ENCODE measurements around the gene CALN1. TPM values are rescaled to one million over a fixed set of nuclear protein-coding genes. Genes with fewer than 3 reads are reported as not detected.

CALN1 gene
- total and polyA plus RNA-seq, 2 experiments from 2014 or later: 7.6 to 14.5 TPM

DNA sequence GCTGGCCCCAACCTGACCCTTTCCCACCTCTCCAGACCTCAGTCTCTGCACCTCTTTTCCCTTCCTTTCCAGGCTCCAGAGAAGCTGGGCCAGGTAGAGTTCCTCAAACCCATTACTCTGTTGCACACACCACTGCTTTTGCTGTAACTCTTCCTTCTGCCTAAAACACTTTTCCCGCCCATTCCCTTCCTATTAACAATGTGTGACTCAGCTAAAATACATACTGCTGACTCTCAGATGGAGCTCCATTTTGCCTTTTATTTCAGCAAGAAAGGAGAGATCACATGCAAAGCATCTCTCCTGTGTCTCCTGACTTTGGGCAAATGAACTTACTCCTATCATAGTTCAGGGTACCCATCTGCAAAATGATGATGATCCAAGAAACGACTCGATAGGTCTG is 201.0 kb downstream of the CALN1 start:
- TF ChIP-seq NANOG (IDR thresholded peaks at IDR 0.05; ENCODE audit: borderline replicate concordance) (no peak), EZH2 (IDR thresholded peaks at IDR 0.05; ENCODE audit: low read depth, unreplicated experiment) (no peak), STAT1 (IDR thresholded peaks at IDR 0.05; ENCODE audit: unreplicated experiment) (no peak), CREB1 (CRISPR knock-in tag; IDR thresholded peaks at IDR 0.05; ENCODE audit: low read depth) (no peak), EZH2phosphoT487 (IDR thresholded peaks at IDR 0.05; ENCODE audit: unreplicated experiment) (no peak), ZNF114 (CRISPR knock-in tag; IDR thresholded peaks at IDR 0.05) (no peak), ZNF331 (CRISPR knock-in tag; IDR thresholded peaks at IDR 0.05; ENCODE audit: low read depth) (no peak), POLR2AphosphoS5 (IDR thresholded peaks at IDR 0.05; ENCODE audit: low read depth) (no peak), JUNB (IDR thresholded peaks at IDR 0.05; ENCODE audit: unreplicated experiment) (no peak)
- TF ChIP-seq, protein P1, sequence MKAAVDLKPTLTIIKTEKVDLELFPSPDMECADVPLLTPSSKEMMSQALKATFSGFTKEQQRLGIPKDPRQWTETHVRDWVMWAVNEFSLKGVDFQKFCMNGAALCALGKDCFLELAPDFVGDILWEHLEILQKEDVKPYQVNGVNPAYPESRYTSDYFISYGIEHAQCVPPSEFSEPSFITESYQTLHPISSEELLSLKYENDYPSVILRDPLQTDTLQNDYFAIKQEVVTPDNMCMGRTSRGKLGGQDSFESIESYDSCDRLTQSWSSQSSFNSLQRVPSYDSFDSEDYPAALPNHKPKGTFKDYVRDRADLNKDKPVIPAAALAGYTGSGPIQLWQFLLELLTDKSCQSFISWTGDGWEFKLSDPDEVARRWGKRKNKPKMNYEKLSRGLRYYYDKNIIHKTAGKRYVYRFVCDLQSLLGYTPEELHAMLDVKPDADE (IDR thresholded peaks at IDR 0.05): no peak
- TF ChIP-seq, protein P2, sequence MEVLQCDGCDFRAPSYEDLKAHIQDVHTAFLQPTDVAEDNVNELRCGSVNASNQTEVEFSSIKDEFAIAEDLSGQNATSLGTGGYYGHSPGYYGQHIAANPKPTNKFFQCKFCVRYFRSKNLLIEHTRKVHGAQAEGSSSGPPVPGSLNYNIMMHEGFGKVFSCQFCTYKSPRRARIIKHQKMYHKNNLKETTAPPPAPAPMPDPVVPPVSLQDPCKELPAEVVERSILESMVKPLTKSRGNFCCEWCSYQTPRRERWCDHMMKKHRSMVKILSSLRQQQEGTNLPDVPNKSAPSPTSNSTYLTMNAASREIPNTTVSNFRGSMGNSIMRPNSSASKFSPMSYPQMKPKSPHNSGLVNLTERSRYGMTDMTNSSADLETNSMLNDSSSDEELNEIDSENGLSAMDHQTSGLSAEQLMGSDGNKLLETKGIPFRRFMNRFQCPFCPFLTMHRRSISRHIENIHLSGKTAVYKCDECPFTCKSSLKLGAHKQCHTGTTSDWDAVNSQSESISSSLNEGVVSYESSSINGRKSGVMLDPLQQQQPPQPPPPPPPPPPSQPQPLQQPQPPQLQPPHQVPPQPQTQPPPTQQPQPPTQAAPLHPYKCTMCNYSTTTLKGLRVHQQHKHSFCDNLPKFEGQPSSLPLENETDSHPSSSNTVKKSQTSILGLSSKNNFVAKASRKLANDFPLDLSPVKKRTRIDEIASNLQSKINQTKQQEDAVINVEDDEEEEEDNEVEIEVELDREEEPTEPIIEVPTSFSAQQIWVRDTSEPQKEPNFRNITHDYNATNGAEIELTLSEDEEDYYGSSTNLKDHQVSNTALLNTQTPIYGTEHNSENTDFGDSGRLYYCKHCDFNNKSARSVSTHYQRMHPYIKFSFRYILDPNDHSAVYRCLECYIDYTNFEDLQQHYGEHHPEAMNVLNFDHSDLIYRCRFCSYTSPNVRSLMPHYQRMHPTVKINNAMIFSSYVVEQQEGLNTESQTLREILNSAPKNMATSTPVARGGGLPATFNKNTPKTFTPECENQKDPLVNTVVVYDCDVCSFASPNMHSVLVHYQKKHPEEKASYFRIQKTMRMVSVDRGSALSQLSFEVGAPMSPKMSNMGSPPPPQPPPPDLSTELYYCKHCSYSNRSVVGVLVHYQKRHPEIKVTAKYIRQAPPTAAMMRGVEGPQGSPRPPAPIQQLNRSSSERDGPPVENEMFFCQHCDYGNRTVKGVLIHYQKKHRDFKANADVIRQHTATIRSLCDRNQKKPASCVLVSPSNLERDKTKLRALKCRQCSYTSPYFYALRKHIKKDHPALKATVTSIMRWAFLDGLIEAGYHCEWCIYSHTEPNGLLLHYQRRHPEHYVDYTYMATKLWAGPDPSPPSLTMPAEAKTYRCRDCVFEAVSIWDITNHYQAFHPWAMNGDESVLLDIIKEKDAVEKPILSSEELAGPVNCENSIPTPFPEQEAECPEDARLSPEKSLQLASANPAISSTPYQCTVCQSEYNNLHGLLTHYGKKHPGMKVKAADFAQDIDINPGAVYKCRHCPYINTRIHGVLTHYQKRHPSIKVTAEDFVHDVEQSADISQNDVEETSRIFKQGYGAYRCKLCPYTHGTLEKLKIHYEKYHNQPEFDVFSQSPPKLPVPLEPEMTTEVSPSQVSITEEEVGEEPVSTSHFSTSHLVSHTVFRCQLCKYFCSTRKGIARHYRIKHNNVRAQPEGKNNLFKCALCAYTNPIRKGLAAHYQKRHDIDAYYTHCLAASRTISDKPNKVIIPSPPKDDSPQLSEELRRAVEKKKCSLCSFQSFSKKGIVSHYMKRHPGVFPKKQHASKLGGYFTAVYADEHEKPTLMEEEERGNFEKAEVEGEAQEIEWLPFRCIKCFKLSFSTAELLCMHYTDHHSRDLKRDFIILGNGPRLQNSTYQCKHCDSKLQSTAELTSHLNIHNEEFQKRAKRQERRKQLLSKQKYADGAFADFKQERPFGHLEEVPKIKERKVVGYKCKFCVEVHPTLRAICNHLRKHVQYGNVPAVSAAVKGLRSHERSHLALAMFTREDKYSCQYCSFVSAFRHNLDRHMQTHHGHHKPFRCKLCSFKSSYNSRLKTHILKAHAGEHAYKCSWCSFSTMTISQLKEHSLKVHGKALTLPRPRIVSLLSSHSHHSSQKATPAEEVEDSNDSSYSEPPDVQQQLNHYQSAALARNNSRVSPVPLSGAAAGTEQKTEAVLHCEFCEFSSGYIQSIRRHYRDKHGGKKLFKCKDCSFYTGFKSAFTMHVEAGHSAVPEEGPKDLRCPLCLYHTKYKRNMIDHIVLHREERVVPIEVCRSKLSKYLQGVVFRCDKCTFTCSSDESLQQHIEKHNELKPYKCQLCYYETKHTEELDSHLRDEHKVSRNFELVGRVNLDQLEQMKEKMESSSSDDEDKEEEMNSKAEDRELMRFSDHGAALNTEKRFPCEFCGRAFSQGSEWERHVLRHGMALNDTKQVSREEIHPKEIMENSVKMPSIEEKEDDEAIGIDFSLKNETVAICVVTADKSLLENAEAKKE (CRISPR knock-in tag; IDR thresholded peaks at IDR 0.05): no peak
- TF ChIP-seq, protein P3, sequence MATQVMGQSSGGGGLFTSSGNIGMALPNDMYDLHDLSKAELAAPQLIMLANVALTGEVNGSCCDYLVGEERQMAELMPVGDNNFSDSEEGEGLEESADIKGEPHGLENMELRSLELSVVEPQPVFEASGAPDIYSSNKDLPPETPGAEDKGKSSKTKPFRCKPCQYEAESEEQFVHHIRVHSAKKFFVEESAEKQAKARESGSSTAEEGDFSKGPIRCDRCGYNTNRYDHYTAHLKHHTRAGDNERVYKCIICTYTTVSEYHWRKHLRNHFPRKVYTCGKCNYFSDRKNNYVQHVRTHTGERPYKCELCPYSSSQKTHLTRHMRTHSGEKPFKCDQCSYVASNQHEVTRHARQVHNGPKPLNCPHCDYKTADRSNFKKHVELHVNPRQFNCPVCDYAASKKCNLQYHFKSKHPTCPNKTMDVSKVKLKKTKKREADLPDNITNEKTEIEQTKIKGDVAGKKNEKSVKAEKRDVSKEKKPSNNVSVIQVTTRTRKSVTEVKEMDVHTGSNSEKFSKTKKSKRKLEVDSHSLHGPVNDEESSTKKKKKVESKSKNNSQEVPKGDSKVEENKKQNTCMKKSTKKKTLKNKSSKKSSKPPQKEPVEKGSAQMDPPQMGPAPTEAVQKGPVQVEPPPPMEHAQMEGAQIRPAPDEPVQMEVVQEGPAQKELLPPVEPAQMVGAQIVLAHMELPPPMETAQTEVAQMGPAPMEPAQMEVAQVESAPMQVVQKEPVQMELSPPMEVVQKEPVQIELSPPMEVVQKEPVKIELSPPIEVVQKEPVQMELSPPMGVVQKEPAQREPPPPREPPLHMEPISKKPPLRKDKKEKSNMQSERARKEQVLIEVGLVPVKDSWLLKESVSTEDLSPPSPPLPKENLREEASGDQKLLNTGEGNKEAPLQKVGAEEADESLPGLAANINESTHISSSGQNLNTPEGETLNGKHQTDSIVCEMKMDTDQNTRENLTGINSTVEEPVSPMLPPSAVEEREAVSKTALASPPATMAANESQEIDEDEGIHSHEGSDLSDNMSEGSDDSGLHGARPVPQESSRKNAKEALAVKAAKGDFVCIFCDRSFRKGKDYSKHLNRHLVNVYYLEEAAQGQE (IDR thresholded peaks at IDR 0.05; ENCODE audit: unreplicated experiment): no peak
- TF ChIP-seq, protein P4, sequence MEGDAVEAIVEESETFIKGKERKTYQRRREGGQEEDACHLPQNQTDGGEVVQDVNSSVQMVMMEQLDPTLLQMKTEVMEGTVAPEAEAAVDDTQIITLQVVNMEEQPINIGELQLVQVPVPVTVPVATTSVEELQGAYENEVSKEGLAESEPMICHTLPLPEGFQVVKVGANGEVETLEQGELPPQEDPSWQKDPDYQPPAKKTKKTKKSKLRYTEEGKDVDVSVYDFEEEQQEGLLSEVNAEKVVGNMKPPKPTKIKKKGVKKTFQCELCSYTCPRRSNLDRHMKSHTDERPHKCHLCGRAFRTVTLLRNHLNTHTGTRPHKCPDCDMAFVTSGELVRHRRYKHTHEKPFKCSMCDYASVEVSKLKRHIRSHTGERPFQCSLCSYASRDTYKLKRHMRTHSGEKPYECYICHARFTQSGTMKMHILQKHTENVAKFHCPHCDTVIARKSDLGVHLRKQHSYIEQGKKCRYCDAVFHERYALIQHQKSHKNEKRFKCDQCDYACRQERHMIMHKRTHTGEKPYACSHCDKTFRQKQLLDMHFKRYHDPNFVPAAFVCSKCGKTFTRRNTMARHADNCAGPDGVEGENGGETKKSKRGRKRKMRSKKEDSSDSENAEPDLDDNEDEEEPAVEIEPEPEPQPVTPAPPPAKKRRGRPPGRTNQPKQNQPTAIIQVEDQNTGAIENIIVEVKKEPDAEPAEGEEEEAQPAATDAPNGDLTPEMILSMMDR (conservative IDR thresholded peaks at IDR 0.05; ENCODE audit: low read depth in 2 of 2): no peak
- H4K20me1 ChIP-seq (replicated peaks; ENCODE audit: insufficient read depth): no peaks in the 10 kb centered on the region
- Mint-ChIP-seq H3K36me3 (ENCODE audit: low read depth) (no peaks in the 10 kb centered on the region), H3K4me1 (no peaks in the 10 kb centered on the region; the same call in 2 of the 3 replicates), H3K27me3 (ENCODE audit: insufficient read depth, low read depth, poor library complexity) (peaks cover 2% of the 10 kb centered on the region), H3K27ac (no peak overlapping the region), H3K4me3 (no peak overlapping the region), H3K9me3 (peaks cover 3% of the 10 kb centered on the region; the same call in 1 of the 3 replicates)
- H3K9me2 ChIP-seq (ENCODE audit: insufficient read depth): no peaks in the 10 kb centered on the region
- DNase-seq (ENCODE audit: low spot score) (no peak), ATAC-seq (no peak)
- H3F3A ChIP-seq (replicated peaks; ENCODE audit: low read depth): no peaks in the 10 kb centered on the region
- H3K79me2 ChIP-seq (replicated peaks; ENCODE audit: insufficient read depth): 0 out of 2 replicates have a peak, but pooled peaks cover 3% of the 10 kb centered on the region
- no peak overlapping the region for H2AFZ ChIP-seq
- H3K4me3 ChIP-seq: no peak overlapping the region
- H3K4me1 ChIP-seq (ENCODE audit: insufficient read depth): no peaks in the 10 kb centered on the region
- no peak overlapping the region for H3K27ac ChIP-seq (ENCODE audit: low read depth)
- no peak overlapping the region for H3K4me2 ChIP-seq
- no peaks in the 10 kb centered on the region for H3K36me3 ChIP-seq (ENCODE audit: insufficient read depth)
- H3K27me3 ChIP-seq (ENCODE audit: insufficient read depth): no peaks in the 10 kb centered on the region

All from GM23338 (cell line).